GM21825 (cell line): ENCODE measurements around the gene CTSA.
"Not testable (repeated sequence)": the region's sequence is repeated elsewhere in the genome, so short reads cannot be mapped to it uniquely, and the experiment has no call there.

ENCODE experiments used
- ATAC-seq: cut with Tn5 transposase; IDR thresholded peaks from one replicate; pipeline ENCODE4 v1.9.1; 2021; ENCODE audit warnings: mild to moderate bottlenecking, moderate library complexity; ENCODE audit not compliant: unreplicated experiment

The CTSA gene

GRCh38 chr20:45892828-45893500 lies 1.8 kb downstream of the CTSA start:
- ATAC-seq = no peak

- no peak for ATAC-seq
Measured at GRCh38 chr20:45893831-45894230, 2.7 kb downstream of the CTSA start.

GRCh38 chr20:45894797-45895196 lies 3.7 kb downstream of the CTSA start:
- ATAC-seq = no peak

GRCh38 chr20:45896641-45897161 lies 5.6 kb downstream of the CTSA start:
- no peak for ATAC-seq

GRCh38 chr20:45897289-45897688 lies 6.2 kb downstream of the CTSA start:
- no peak for ATAC-seq

- ATAC-seq = no peak
Measured at GRCh38 chr20:45897692-45898091, 6.6 kb downstream of the CTSA start.

GRCh38 chr20:45898285-45898684 lies 7.2 kb downstream of the CTSA start:
- no peak for ATAC-seq

- no peak for ATAC-seq
Measured at GRCh38 chr20:45899046-45899835, 8.1 kb downstream of the CTSA start.

GRCh38 chr20:45901332-45901731 lies 10.2 kb downstream of the CTSA start:
- not testable (repeated sequence) for ATAC-seq

- ATAC-seq = no peak
Measured at GRCh38 chr20:45902199-45902701, 11.1 kb downstream of the CTSA start.

GRCh38 chr20:45904583-45905504 lies 13.7 kb downstream of the CTSA start:
- ATAC-seq = no peak

GRCh38 chr20:45905505-45906079 lies 14.5 kb downstream of the CTSA start:
- ATAC-seq = no peak

- ATAC-seq = no peak
Measured at GRCh38 chr20:45907219-45907948, 16.2 kb downstream of the CTSA start.

GRCh38 chr20:45908084-45908483 lies 16.9 kb downstream of the CTSA start:
- no peak for ATAC-seq

- no peak for ATAC-seq
Measured at GRCh38 chr20:45909336-45909808, 18.2 kb downstream of the CTSA start.

- no peak for ATAC-seq
Measured at GRCh38 chr20:45909817-45910669, 18.9 kb downstream of the CTSA start.

- ATAC-seq = peak; percentile 81
Measured at GRCh38 chr20:45910670-45911485, 19.7 kb downstream of the CTSA start.
